Adipose tissue (tissue), 3 donors: ENCODE measurements around the gene OR4C11. TPM values are rescaled to one million over a fixed set of nuclear protein-coding genes. Genes with fewer than 3 reads are reported as not detected.

Experiments used
- H3K27ac ChIP-seq: one replicate; pipeline ENCODE4 v1.5.1; 2013; ENCODE audit warnings: low read depth, low read length
- WGBS, 3 donors: extraction: QIAGEN DNeasy Blood & Tissue Kit; methylation state at CpG; one replicate each; pipeline ENCODE4 v1.1.7; 2013; 5-methylcytosine and 5-hydroxymethylcytosine counted together
- polyA plus RNA-seq, 3 donors: library from polyadenylated mRNA; stranded (reverse); fragments of 200-250 nt; gene quantifications; one replicate each; pipeline ENCODE4 v1.2.3, GENCODE V29; 2013
- donor health status: healthy with polysubstance abuse.
- donor health status: Bipolar disorder and iron deficiency.
- donor health status: healthy.

OR4C11 gene, protein sequence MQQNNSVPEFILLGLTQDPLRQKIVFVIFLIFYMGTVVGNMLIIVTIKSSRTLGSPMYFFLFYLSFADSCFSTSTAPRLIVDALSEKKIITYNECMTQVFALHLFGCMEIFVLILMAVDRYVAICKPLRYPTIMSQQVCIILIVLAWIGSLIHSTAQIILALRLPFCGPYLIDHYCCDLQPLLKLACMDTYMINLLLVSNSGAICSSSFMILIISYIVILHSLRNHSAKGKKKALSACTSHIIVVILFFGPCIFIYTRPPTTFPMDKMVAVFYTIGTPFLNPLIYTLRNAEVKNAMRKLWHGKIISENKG
- polyA plus RNA-seq: not detected

DNA sequence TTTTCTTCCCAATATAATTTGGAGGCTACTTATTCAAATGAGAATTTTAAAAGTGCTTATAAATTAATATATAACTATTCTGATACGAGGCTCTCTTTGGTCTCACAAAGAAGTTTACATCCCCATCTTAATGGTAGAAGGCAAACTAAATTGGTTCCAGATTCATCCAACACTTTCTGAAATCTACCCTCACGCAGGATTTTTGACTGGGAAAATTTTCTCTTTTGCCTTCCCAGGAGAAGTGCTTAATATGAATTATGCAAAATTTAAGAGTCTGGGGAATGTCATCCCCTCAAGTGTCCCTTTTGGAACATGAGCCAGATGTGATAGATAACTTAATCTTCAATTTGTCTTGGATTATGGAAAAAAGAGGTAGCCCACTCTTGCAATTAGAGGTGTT lies at the start of gene OR4C11:
TSS of gene OR4C11 (minus strand) at position 101 of the 400 bp plus-strand sequence. CDS start 3,272 bp downstream, outside the sequence.
- WGBS, 3 donors: 33 to 49% (median 44%) methylated on average over 2 of the region's 2 CpGs
- H3K27ac ChIP-seq: no peak within 1 kb of the TSS

DNA sequence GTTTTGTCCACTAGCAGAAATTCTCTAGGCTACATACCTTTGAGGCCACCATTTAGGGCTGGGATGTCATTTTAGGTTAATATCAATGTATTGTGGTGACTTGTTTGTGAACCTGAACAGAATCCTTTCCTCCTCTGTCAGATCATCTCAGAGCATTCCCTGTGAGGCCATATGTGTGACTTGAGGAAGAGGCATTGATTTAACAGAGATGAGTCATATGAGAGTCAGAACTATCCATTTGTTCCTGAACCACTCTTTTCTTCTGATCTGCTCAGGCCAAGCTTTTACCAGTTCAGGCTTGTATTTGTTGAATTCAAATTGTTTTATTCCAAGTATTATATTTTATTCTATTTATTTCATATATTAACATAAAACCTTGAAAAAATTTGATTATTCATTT lies 47.7 kb upstream of the OR4C11 start:
- H3K27ac ChIP-seq: no peak overlapping the region

DNA sequence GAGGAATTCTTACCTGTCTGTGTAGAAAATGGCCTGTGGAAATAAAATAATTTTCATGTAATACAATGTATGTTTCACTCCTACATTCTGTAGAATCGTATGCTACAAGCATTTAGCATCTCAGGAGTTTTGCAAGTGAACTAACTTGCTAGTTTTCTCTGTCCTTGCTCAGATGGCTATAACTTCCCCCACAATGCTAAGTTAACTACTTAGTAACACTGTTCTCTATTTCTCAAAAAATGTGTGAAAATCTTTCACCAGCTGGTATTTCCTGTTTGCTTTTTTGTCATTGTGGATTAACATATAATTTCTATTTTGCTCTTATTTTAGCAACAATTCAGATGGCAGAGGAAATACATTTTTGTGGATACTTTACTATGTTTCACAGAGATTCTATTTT lies 45.1 kb upstream of the OR4C11 start:
- whole genome bisulfite sequencing, 3 donors: 58 to 66% (median 58%) methylated on average over 1 of the region's 1 CpG
- H3K27ac ChIP-seq: no peak overlapping the region

DNA sequence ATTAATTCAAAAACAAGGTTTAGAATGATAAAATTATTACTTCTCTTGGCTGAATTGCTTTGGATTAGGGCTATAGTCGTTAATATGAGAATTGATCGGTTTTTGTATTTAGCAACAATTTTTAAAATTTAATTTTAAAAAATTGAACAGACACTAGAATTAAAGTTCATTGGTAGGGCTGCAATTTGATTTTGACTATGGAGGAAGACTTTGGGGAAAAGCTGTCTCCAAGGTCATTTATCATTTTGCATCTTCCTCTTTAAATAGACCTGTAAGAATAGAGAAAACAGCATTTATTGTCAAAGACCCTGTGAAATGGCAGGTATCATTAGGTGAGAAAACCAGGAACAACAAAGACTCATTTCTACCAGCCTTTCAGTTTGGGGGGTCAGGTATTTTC lies 40.6 kb upstream of the OR4C11 start, which contains the start of gene OR4S2:
TSS of gene OR4S2 (plus strand) at position 301 of the 400 bp plus-strand sequence. CDS start 2,577 bp downstream, outside the sequence.
- H3K27ac ChIP-seq: no peak within 1 kb of the TSS
- WGBS, 3 donors: 76 to 79% (median 78%) methylated on average over 2 of the region's 2 CpGs

DNA sequence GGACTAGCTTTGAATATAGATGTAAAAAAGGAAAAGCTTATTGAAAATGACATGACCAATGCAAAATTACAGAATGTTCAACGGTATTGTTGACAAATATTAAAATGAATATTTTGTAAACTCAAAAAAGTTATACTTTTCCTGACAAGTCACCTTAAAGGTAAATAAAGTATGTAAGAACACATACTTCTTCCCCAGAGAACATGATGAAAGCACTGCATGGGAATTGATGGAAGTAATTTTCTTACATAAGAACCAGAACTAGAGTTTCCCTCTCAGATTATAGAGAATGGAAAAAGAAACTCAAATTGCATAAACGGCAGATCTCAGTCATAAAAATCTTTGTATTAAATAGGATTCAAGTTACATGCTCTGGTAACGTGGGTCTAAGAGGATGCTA lies 27.4 kb upstream of the OR4C11 start, which contains the start of gene OR4P4:
TSS of gene OR4P4 (plus strand) at position 301 of the 400 bp plus-strand sequence.
- 31 to 55% (median 44%) methylated on average over 3 of the region's 3 CpGs for WGBS, 3 donors
- H3K27ac ChIP-seq: no peak within 1 kb of the TSS

DNA sequence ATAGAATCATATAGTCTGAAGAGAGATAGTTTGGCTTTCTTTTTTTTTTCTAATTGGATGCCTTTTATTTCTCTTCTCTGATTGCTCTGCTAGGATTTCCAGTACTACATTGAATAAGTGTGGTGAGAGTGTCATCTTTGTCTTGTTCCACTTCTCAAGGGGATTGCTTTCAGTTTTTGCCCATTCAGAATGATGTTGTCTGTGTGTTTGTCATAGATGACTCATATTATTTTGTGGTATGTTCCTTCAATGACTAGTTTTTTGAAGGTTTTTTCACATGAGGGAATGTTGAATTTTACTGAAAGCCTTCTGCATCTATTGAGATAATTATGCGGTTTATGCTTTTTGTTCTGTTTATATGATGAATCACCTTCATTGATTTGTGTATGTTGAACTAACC lies 17.1 kb upstream of the OR4C11 start:
- WGBS, 3 donors: 70 to 87% (median 75%) methylated on average over 1 of the region's 1 CpG
- no peak overlapping the region for H3K27ac ChIP-seq

DNA sequence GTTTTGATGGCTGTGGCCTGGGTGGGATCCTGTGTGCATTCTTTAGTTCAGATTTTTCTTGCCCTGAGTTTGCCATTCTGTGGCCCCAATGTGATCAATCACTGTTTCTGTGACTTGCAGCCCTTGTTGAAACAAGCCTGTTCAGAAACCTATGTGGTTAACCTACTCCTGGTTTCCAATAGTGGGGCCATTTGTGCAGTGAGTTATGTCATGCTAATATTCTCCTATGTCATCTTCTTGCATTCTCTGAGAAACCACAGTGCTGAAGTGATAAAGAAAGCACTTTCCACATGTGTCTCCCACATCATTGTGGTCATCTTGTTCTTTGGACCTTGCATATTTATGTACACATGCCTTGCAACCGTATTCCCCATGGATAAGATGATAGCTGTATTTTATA lies 34.9 kb downstream of the OR4C11 start:
- WGBS, 3 donors: 19 to 48% (median 32%) methylated on average over 1 of the region's 1 CpG
- no peak overlapping the region for H3K27ac ChIP-seq

DNA sequence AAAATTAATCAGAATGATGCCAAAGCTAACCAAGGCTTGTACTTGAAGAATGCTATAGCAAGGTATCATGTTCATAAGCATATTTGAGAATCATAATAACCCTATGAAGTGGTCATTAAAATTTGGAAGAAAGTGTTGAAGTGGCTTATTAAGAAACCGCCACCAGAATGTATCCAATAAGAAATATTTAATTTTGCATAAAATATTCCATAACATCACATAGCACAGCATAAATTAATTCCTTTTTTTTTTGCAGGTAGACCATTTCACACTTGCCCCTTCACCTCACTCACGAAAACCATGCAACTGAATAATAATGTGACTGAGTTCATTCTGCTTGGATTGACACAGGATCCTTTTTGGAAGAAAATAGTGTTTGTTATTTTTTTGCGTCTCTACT lies 35.6 kb downstream of the OR4C11 start, which contains the start of gene OR4C16:
TSS of gene OR4C16 (plus strand) at position 301 of the 400 bp plus-strand sequence. CDS start at position 301, 0 bp downstream.
- WGBS, 3 donors: 56 to 76% (median 65%) methylated on average over 3 of the region's 3 CpGs
- no peak within 1 kb of the TSS for H3K27ac ChIP-seq

DNA sequence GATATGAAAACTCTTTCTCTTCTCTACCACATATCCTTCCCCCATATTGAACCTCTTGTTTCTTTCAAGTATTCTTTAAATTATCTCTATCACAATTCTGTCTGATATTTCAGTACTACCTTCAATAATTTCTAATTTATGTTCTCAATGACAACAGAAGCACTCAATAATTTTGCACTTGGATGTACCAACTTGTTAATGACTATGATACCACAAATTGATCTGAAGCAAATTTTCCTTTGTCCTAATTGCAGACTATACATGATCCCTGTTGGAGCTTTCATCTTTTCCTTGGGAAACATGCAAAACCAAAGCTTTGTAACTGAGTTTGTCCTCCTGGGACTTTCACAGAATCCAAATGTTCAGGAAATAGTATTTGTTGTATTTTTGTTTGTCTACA lies 53.3 kb downstream of the OR4C11 start, which contains the start of gene OR4C15:
TSS of gene OR4C15 (plus strand) at position 301 of the 400 bp plus-strand sequence. CDS start at position 301, 0 bp downstream.
- no peak within 1 kb of the TSS for H3K27ac ChIP-seq

Other genes with a start within 250 kb of the OR4C11 start
- gene OR4A15, start 239.7 kb downstream of the OR4C11 start, polyA plus RNA-seq: not detected
- not detected for gene OR4C15, start 53.2 kb downstream of the OR4C11 start, polyA plus RNA-seq
- gene OR4C16, start 35.5 kb downstream of the OR4C11 start, polyA plus RNA-seq: not detected
- not detected for gene OR4P4, start 27.5 kb upstream of the OR4C11 start, polyA plus RNA-seq
- gene OR4S2, start 40.7 kb upstream of the OR4C11 start, polyA plus RNA-seq: not detected
- not detected for gene OR4C6, start 54.6 kb upstream of the OR4C11 start, polyA plus RNA-seq
- gene OR5D13, start 165.8 kb upstream of the OR4C11 start, polyA plus RNA-seq: not detected
- gene OR5D14, start 187.9 kb upstream of the OR4C11 start, polyA plus RNA-seq: not detected
- gene OR5L1, start 203.7 kb upstream of the OR4C11 start, polyA plus RNA-seq: not detected
- not detected for gene OR5D18, start 212.0 kb upstream of the OR4C11 start, polyA plus RNA-seq
- not detected for gene OR5L2, start 219.6 kb upstream of the OR4C11 start, polyA plus RNA-seq
- not detected for gene OR5D16, start 231.1 kb upstream of the OR4C11 start, polyA plus RNA-seq